Cardiac muscle cell (in vitro differentiated cells and primary cell): ENCODE data around the gene UNC5C. TPM values are rescaled to one million over a fixed set of nuclear protein-coding genes. Genes with fewer than 3 reads are reported as not detected.

Experiments used
- DNase-seq, 2 donors: peaks; one replicate each; pipeline versions ENCODE4 v3.0.0 to v3.0.0-alpha.2; 2010 to 2017; ENCODE audit warnings: low read depth in 1 of 2, low spot score in 1 of 2
- H3K27ac ChIP-seq: fragments of 200-600 bp; sonication (generic); 2 replicates; pipeline ENCODE4 v1.5.1; 2016
- H3K27me3 ChIP-seq: fragments of 200-600 bp; sonication (generic); 2 replicates; pipeline ENCODE4 v1.6.0; 2016; ENCODE audit warnings: control low read depth
- H3K36me3 ChIP-seq: fragments of 200-600 bp; sonication (generic); 2 replicates; pipeline ENCODE4 v1.5.1; 2016; ENCODE audit warnings: control low read depth
- H3K4me1 ChIP-seq: fragments of 200-600 bp; sonication (generic); 2 replicates; pipeline ENCODE4 v1.8.1; 2017; ENCODE audit warnings: low read depth, mild to moderate bottlenecking, mixed run types
- H3K4me3 ChIP-seq: fragments of 200-600 bp; sonication (generic); 2 replicates; pipeline ENCODE4 v1.5.1; 2016; ENCODE audit warnings: mild to moderate bottlenecking
- H3K9me3 ChIP-seq: fragments of 200-600 bp; sonication (generic); 2 replicates; pipeline ENCODE4 v1.5.1; 2017; ENCODE audit warnings: low read depth, mild to moderate bottlenecking, control low read depth
- polyA plus RNA-seq: library from polyadenylated mRNA; unstranded; fragments of >200 nt; fragmentation: Nextera tagmentation; extraction: Ambion mirVana; gene quantifications from 2 replicates; pipeline ENCODE4 v1.2.1, GENCODE V29; 2016
- total RNA-seq: library from RNA; depleted of rRNA; stranded (reverse); fragments of >200 nt; gene quantifications from 2 replicates; pipeline ENCODE4 v1.2.3, GENCODE V29; 2016
- TF ChIP-seq, protein P1 (sequence below): IDR thresholded peaks from 2 replicates; pipeline ENCODE4 v1.5.1; 2012; ENCODE audit warnings: low read depth, mild to moderate bottlenecking, low read length

UNC5C gene
- total and polyA plus RNA-seq, 2 experiments from 2014 or later, result 13.4 to 28.4 TPM

DNA sequence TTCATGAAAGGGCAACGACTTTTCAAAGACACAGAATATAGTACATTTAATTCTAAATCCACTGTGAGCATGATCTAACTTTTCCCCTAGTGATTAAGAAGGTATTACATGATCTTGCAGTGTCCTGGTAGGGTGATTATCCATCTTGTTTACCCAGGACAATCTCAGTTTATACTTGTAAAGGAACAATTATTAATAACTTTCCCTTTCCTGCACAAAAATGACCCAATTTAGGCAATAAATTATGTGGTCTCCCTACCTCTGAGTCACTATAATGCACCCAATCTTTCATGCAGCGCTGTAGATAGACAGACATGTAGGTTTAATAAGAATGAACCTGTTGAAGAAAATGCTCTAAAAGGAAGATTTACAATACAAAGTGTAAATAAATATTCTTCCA lies 22.7 kb downstream of the UNC5C start:
- TF ChIP-seq, protein P1, sequence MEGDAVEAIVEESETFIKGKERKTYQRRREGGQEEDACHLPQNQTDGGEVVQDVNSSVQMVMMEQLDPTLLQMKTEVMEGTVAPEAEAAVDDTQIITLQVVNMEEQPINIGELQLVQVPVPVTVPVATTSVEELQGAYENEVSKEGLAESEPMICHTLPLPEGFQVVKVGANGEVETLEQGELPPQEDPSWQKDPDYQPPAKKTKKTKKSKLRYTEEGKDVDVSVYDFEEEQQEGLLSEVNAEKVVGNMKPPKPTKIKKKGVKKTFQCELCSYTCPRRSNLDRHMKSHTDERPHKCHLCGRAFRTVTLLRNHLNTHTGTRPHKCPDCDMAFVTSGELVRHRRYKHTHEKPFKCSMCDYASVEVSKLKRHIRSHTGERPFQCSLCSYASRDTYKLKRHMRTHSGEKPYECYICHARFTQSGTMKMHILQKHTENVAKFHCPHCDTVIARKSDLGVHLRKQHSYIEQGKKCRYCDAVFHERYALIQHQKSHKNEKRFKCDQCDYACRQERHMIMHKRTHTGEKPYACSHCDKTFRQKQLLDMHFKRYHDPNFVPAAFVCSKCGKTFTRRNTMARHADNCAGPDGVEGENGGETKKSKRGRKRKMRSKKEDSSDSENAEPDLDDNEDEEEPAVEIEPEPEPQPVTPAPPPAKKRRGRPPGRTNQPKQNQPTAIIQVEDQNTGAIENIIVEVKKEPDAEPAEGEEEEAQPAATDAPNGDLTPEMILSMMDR, result no peak
- no peaks in the 10 kb centered on the region for H3K27me3 ChIP-seq
- H3K9me3 ChIP-seq, result no peaks in the 10 kb centered on the region
- peaks cover 74% of the 10 kb centered on the region for H3K4me1 ChIP-seq
- H3K27ac ChIP-seq, result no peak overlapping the region
- no peak overlapping the region for H3K4me3 ChIP-seq
- no peaks in the 10 kb centered on the region for H3K36me3 ChIP-seq
- no peak for DNase-seq

DNA sequence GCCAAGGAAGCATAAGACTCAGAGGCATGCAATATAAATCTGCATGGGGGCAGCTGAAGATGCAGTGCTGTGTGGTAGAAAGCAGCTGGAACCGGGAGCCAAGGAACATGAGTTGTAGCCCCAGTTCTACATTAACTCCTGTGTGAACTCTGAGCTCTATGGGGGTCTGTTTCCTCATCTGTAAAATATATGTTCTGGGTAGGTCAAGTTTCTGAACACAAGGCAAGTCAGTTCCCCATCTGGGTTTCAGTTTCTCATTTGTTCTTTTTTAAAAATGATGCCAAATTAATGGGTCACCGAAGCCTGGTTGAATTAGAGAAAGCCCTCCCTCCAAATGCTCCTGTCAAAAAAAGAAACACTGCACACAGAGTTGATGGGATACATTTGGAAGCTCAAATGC lies 24.0 kb downstream of the UNC5C start:
- no peak for DNase-seq
- H3K27me3 ChIP-seq, result no peaks in the 10 kb centered on the region
- TF ChIP-seq, protein P1, result no peak
- H3K4me1 ChIP-seq, result peaks cover 60% of the 10 kb centered on the region
- peak overlapping the region; percentile 59 for H3K27ac ChIP-seq
- H3K36me3 ChIP-seq, result no peaks in the 10 kb centered on the region
- H3K9me3 ChIP-seq, result no peaks in the 10 kb centered on the region
- no peak overlapping the region for H3K4me3 ChIP-seq

DNA sequence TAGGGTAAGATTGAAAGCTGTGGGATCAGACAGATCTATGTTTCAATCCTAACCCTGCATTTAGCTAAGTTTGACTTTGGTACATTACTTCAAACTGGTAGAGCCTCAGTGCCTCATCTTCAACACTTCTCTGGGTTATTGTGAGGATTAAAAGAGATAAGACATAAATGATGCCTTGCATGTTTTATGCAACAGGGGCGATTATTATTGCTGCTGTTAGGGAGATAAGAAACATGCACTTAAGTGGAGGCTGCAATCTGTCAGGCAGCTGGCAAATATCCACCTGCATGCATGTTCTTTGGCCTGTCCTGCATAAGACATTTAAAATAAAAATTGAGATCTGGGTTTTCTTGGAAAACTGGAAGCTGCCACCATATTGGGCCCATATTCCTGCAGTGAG lies 24.6 kb downstream of the UNC5C start:
- H3K36me3 ChIP-seq, result no peaks in the 10 kb centered on the region
- no peak overlapping the region for H3K4me3 ChIP-seq
- H3K27ac ChIP-seq, result peak overlapping the region; percentile 59
- no peak for DNase-seq
- H3K27me3 ChIP-seq, result no peaks in the 10 kb centered on the region
- TF ChIP-seq, protein P1, result no peak
- no peaks in the 10 kb centered on the region for H3K9me3 ChIP-seq
- H3K4me1 ChIP-seq, result peaks cover 55% of the 10 kb centered on the region

DNA sequence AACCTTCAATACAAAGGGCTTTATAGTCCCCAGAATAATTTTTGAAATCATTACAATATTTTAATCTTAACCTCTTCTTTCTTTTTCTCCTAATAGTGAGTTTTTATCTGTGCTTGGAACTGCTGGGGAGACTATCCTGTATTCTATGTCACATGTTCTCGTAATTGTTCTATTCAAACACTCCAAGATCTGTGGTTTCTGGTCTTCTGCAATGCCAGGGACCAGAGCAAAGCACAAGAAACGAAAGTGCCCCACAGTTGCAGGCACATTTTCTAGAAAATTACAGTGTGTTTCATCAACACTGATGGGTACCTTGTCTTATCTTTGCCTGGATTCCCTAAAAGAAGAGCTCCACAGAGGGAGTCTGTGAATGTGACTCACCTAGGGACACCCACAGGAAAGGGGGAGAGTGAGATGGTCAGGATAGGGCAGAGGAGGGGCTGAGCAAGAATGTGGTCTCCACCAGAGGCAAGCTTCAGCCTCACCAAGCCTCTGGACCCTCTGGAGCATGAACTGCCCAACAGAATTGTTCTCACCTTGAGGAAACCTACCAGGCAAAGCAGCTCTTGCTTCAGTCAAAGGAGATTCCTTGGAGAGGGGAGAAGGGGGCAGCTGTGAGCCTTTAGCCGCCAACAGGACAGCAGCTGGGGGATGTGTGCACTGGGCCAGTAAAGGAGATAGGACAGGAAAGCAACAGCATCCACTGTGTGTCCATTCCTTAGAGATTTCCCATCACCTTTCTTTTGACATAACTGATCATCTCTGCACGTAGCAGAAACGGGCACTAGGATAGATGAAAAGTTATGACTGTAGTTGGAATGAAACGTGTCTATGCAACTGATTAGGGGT lies 25.9 kb downstream of the UNC5C start:
- no peaks in the 10 kb centered on the region for H3K36me3 ChIP-seq
- no peaks in the 10 kb centered on the region for H3K9me3 ChIP-seq
- H3K4me3 ChIP-seq, result no peak overlapping the region
- peaks cover 42% of the 10 kb centered on the region for H3K4me1 ChIP-seq
- peak in 1 of 2 donors; percentile 54 for DNase-seq
- TF ChIP-seq, protein P1, result no peak
- H3K27me3 ChIP-seq, result no peaks in the 10 kb centered on the region
- no peak overlapping the region for H3K27ac ChIP-seq

DNA sequence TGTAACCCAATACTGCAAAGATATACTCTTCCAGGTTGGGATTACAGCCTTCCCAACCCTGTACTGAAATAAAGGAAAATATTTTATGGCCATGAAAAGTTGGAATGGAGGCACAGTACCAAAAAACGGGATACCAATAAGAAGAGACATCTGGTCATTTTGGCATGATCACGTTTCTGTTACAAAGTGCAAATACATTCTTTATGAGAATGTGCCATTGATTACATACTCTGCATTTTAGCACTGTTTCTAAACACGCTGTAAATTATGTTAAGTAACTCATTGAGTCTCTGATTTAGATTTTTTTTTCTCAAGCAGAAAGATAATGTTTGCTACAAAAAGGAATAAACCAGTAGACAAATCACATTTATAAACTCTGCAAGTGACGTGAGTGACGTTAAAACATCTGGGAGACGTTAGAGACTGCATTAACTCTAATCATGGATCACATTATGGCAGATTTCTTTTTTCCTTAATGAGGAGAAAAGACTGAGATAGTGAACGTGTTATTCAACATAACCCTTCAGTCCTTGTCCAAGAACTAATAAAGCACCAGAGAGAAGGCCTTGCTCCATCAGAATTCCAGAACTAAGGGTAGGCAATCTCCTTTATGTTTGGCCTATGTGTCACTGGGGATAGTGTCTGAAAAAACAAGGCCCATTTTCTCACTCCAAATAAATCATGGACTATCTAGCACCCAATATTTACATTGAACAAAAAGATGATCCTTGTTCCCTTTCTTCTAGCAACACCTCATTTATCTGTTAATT lies 31.0 kb downstream of the UNC5C start:
- no peak overlapping the region for H3K4me3 ChIP-seq
- DNase-seq, result no peak
- H3K9me3 ChIP-seq, result no peaks in the 10 kb centered on the region
- no peaks in the 10 kb centered on the region for H3K4me1 ChIP-seq
- no peak overlapping the region for H3K27ac ChIP-seq
- TF ChIP-seq, protein P1, result no peak
- H3K27me3 ChIP-seq, result no peaks in the 10 kb centered on the region
- no peaks in the 10 kb centered on the region for H3K36me3 ChIP-seq
